ENCODE results near the gene PDZRN3.

The PDZRN3 gene

DNA sequence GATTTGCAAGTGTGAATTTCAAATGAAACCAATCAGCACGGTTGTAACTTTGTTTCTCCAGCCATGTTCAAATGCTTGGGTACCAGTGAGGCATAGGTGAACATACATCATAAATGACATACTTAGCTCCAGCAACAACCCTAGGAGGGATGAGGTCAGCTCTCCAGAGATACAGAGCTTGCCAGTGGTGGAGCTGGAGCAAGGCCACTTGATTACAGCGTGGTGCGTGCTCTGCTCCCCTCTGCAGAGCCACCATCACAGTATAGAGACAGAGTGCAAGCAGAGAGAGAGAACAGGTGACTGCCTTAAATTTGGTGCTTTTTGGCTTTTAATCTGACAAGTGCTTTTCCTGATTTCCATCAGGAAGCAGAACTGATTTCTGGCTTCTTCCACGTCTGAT, 275.1 kb downstream of the PDZRN3 start:
- Histone ChIP-seq H3K4me1 (peaks cover 12% of the 10 kb centered on the region), H3K9me3 (no peaks in the 10 kb centered on the region), H3K36me3 (no peaks in the 10 kb centered on the region), H3K4me3 (ENCODE audit: low read depth, low read length) (no peak overlapping the region), H3K27me3 (no peaks in the 10 kb centered on the region)
- TF ChIP-seq CTCF (IDR thresholded peaks at IDR 0.05; ENCODE audit: low read depth, low read length): no peak
- DNase-seq: no peak

GRCh38 chr3:73342077-73342476, 282.7 kb downstream of the PDZRN3 start:
- Histone ChIP-seq H3K4me3 (ENCODE audit: low read depth, low read length) (no peak overlapping the region), H3K4me1 (peaks cover 5% of the 10 kb centered on the region; the same call in 1 of the 2 replicates), H3K9me3 (no peaks in the 10 kb centered on the region), H3K27me3 (no peaks in the 10 kb centered on the region), H3K36me3 (no peaks in the 10 kb centered on the region)
- DNase-seq: no peak
- no peak for TF ChIP-seq CTCF (IDR thresholded peaks at IDR 0.05; ENCODE audit: low read depth, low read length)

GRCh38 chr3:73341272-73341935, 283.3 kb downstream of the PDZRN3 start:
- no peaks in the 10 kb centered on the region for H3K9me3 ChIP-seq
- no peaks in the 10 kb centered on the region for H3K36me3 ChIP-seq
- H3K4me1 ChIP-seq: peaks cover 5% of the 10 kb centered on the region; the same call in 1 of the 2 replicates
- H3K4me3 ChIP-seq (ENCODE audit: low read depth, low read length): no peak overlapping the region
- no peak for DNase-seq
- no peaks in the 10 kb centered on the region for H3K27me3 ChIP-seq
- no peak for TF ChIP-seq CTCF (IDR thresholded peaks at IDR 0.05; ENCODE audit: low read depth, low read length)

- Histone ChIP-seq H3K4me3 (ENCODE audit: low read depth, low read length) (no peak overlapping the region), H3K9me3 (no peaks in the 10 kb centered on the region), H3K27me3 (no peaks in the 10 kb centered on the region), H3K4me1 (no peaks in the 10 kb centered on the region), H3K36me3 (no peaks in the 10 kb centered on the region)
- no peak for TF ChIP-seq CTCF (IDR thresholded peaks at IDR 0.05; ENCODE audit: low read depth, low read length)
- DNase-seq: no peak
Observed at GRCh38 chr3:73332558-73332957, 292.2 kb downstream of the PDZRN3 start.

All from BE2C (cell line).